CD4-positive, alpha-beta T cell (primary cell): ENCODE data around the gene B4GALT5. TPM values are rescaled to one million over a fixed set of nuclear protein-coding genes. Genes with fewer than 3 reads are reported as not detected.
"Not testable (repeated sequence)": the region's sequence is repeated elsewhere in the genome, so short reads cannot be mapped to it uniquely, and the experiment has no call there.

Source experiments
- ATAC-seq: fragments of 200-7000 bp; cut with Tn5 transposase; one replicate; pipeline ENCODE4 v1.10.0; 2022; ENCODE audit warnings: mild to moderate bottlenecking; ENCODE audit not compliant: poor library complexity
- CTCF ChIA-PET: fragments of 350-600 bp; sonication (Branson Sonifier 250); formaldehyde crosslinking; loops from one replicate; lab custom pipeline; 2021; ENCODE audit warnings: antibody characterized with exemption, inconsistent platforms; lab: Charles Lee
- POLR2A ChIA-PET: fragments of 350-600 bp; sonication (Branson Sonifier 250); formaldehyde crosslinking; loops from one replicate; lab custom pipeline; 2021; ENCODE audit warnings: antibody characterized with exemption, inconsistent platforms; lab: Charles Lee
- DNase-seq, 14 experiments: peaks; one replicate each; pipeline ENCODE4 v3.0.0-alpha.2; 2013 to 2020; ENCODE audit warnings: mixed read lengths in 2 of 14
- H3K27ac ChIP-seq, 2 donors: one replicate each; pipeline versions ENCODE4 v1.5.1 to v1.7.0; 2013; ENCODE audit warnings: low read length in 2 of 2, low read depth in 1 of 2, mild to moderate bottlenecking in 1 of 2
- H3K27me3 ChIP-seq, 2 experiments: 1 replicate in 1 of 2; 2 replicates in 1 of 2; pipeline versions ENCODE4 v1.6.1 to v1.7.0; 2013; ENCODE audit warnings: low read length in 2 of 2, control low read depth in 1 of 2, mild to moderate bottlenecking in 1 of 2, moderate library complexity in 1 of 2; ENCODE audit not compliant: insufficient read depth in 2 of 2, control insufficient read depth in 1 of 2
- H3K36me3 ChIP-seq: one replicate; pipeline ENCODE4 v1.6.1; 2013; ENCODE audit warnings: low read length, control low read depth; ENCODE audit not compliant: insufficient read depth
- H3K4me1 ChIP-seq: one replicate; pipeline ENCODE4 v1.6.1; 2013; ENCODE audit warnings: low read length, control low read depth; ENCODE audit not compliant: insufficient read depth
- H3K4me3 ChIP-seq: one replicate; pipeline ENCODE4 v1.5.1; 2013; ENCODE audit warnings: mild to moderate bottlenecking, low read length, moderate library complexity
- H3K9me3 ChIP-seq, 2 experiments: 1 replicate in 1 of 2; 2 replicates in 1 of 2; pipeline versions ENCODE4 v1.6.1 to v1.7.0; 2013; ENCODE audit warnings: low read length in 2 of 2, mild to moderate bottlenecking in 2 of 2, control low read depth in 1 of 2, moderate library complexity in 1 of 2; ENCODE audit not compliant: control insufficient read depth in 1 of 2, insufficient read depth in 1 of 2
- H3K27ac Mint-ChIP-seq: one replicate; pipeline ENCODE4 v1.8.0; 2020; ENCODE audit warnings: mixed read lengths
- H3K27me3 Mint-ChIP-seq: one replicate; pipeline ENCODE4 v1.8.0; 2021; ENCODE audit warnings: mixed read lengths
- H3K36me3 Mint-ChIP-seq: one replicate; pipeline ENCODE4 v1.8.0; 2021; ENCODE audit warnings: low read depth, mixed read lengths
- H3K4me1 Mint-ChIP-seq: one replicate; pipeline ENCODE4 v1.8.0; 2021; ENCODE audit warnings: low read depth, mixed read lengths
- H3K4me3 Mint-ChIP-seq: one replicate; pipeline ENCODE4 v1.8.0; 2020; ENCODE audit warnings: mild to moderate bottlenecking, mixed read lengths
- H3K9me3 Mint-ChIP-seq: one replicate; pipeline ENCODE4 v1.8.0; 2020; ENCODE audit warnings: mixed read lengths
- intact Hi-C, 2 experiments: fragments of 100-400 bp; cut with DNase I in 1 of 2; cut with micrococcal nuclease in 1 of 2; formaldehyde crosslinking; loops; one replicate each; pipeline versions ENCODE4 v1.15.1 to v1.9.0; 2023 to 2025; cut with DNase I, micrococcal nuclease
- polyA plus RNA-seq, 2 donors: library from polyadenylated mRNA; unstranded; fragments of 120-200 nt; gene quantifications; one replicate each; pipeline ENCODE4 v1.2.1, GENCODE V29; 2013
- total RNA-seq, 174 experiments: library from RNA in 2 of 174; stranded (reverse) in 2 of 174; gene quantifications; one replicate each; pipeline ENCODE4 v1.2.3 and lab custom pipeline; 2021 to 2026
- TF ChIP-seq, protein P1 (sequence below): fragments of 200-600 bp; IDR thresholded peaks from one replicate; pipeline ENCODE4 v1.8.0; 2022; ENCODE audit warnings: antibody characterized with exemption, mild to moderate bottlenecking

B4GALT5 gene, protein sequence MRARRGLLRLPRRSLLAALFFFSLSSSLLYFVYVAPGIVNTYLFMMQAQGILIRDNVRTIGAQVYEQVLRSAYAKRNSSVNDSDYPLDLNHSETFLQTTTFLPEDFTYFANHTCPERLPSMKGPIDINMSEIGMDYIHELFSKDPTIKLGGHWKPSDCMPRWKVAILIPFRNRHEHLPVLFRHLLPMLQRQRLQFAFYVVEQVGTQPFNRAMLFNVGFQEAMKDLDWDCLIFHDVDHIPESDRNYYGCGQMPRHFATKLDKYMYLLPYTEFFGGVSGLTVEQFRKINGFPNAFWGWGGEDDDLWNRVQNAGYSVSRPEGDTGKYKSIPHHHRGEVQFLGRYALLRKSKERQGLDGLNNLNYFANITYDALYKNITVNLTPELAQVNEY
- total RNA-seq (1 to 10 TPM; 3.1 to 3.2 TPM), total RNA-seq (lab: John Stamatoyannopoulos, UW) (12.3 to 246 (median 41.5) reads per million in 172 experiments)
- 11.5 TPM for polyA plus RNA-seq (2013, experiment 1 of 2)
- polyA plus RNA-seq (2013, experiment 2 of 2): 11.1 TPM

DNA sequence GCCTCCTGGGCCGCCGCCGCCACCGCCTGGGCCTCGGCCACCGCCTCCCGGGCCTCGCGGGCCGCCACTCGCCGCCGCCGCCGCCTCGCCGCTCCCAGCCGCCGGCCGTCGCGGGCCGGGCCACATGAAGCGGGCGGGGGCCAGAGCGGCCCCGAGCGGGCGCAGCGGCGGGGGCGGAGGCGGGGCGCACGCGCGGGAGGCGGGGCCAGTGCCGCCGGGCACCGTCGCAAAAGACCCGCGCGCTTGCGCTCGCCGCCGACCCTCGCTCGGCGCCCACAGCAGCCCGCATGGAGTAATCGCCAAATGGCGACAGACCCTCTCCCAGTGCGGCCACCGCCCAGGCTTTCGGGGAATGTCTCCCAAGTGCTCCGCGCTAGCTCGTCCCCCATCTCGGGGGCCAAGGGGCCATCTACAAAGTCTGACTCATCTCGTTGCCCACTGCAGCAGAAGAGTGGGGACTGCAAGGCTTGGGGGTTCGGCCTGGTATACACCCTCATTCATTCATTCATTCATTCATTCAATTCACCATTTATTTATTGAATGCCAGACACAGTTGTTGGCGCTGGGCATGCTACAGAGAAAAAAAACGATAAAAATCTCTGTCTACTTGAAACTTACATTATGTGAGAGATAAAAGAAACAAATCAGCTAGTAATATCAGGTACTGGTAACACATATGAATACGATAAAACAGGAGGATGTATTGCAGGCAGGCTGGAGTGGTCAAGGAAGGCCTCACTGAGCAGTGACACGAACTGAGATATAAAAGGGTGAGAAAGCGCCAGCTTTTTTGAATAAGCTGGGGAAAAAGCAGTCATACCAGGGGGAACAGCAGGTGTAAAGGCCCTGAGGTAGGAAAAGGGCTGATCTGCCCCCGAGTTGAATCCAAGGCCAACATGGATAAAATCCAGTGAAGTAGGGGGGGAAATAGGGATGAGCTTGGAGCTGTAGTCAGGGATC is at the start of gene B4GALT5:
TSS of gene B4GALT5 (minus strand) at position 126 of the 960 bp plus-strand sequence. CDS start 188 bp downstream, outside the sequence.
- TF ChIP-seq, protein P1, sequence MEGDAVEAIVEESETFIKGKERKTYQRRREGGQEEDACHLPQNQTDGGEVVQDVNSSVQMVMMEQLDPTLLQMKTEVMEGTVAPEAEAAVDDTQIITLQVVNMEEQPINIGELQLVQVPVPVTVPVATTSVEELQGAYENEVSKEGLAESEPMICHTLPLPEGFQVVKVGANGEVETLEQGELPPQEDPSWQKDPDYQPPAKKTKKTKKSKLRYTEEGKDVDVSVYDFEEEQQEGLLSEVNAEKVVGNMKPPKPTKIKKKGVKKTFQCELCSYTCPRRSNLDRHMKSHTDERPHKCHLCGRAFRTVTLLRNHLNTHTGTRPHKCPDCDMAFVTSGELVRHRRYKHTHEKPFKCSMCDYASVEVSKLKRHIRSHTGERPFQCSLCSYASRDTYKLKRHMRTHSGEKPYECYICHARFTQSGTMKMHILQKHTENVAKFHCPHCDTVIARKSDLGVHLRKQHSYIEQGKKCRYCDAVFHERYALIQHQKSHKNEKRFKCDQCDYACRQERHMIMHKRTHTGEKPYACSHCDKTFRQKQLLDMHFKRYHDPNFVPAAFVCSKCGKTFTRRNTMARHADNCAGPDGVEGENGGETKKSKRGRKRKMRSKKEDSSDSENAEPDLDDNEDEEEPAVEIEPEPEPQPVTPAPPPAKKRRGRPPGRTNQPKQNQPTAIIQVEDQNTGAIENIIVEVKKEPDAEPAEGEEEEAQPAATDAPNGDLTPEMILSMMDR: no peak
- Mint-ChIP-seq H3K4me3 (peak within 1 kb of the TSS; percentile 93), H3K27me3 (no peaks in the 10 kb centered on the region), H3K27ac (peak within 1 kb of the TSS; percentile 63), H3K9me3 (no peaks in the 10 kb centered on the region), H3K4me1 (peaks cover 35% of the 10 kb centered on the region), H3K36me3 (no peaks in the 10 kb centered on the region)
- POLR2A ChIA-PET: interaction anchor here (0.6 to 1.7 kb wide), 5 partner anchors 9 to 282 kb away, joined by 3 to 8 read pairs (median 3); partner anchors contain the start of gene SLC9A8
- no peaks in the 10 kb centered on the region for H3K27me3 ChIP-seq
- peak within 1 kb of the TSS; percentile 89 for H3K4me3 ChIP-seq
- CTCF ChIA-PET: interaction anchor here (0.8 kb wide), 1 partner anchor 51 kb away, joined by 3 read pairs; no protein-coding TSS in a partner anchor
- peaks cover 17% of the 10 kb centered on the region for H3K4me1 ChIP-seq
- peak within 1 kb of the TSS in 1 of 2 donors; percentile 40 for H3K27ac ChIP-seq
- intact Hi-C loops: loop anchor here (5.0 to 10.0 kb wide), 7 partner anchors 42 to 1221 kb away; partner anchors contain the start of genes SLC9A8 (in 2 of the 2), ADNP (in 1 of the 2), PARD6B (in 1 of the 2) and PREX1 (in 1 of the 2)
- no peaks in the 10 kb centered on the region for H3K9me3 ChIP-seq
- peak; percentile 79 for ATAC-seq
- DNase-seq: peak; percentile 17 to 84 (median 50)
- no peaks in the 10 kb centered on the region for H3K36me3 ChIP-seq

DNA sequence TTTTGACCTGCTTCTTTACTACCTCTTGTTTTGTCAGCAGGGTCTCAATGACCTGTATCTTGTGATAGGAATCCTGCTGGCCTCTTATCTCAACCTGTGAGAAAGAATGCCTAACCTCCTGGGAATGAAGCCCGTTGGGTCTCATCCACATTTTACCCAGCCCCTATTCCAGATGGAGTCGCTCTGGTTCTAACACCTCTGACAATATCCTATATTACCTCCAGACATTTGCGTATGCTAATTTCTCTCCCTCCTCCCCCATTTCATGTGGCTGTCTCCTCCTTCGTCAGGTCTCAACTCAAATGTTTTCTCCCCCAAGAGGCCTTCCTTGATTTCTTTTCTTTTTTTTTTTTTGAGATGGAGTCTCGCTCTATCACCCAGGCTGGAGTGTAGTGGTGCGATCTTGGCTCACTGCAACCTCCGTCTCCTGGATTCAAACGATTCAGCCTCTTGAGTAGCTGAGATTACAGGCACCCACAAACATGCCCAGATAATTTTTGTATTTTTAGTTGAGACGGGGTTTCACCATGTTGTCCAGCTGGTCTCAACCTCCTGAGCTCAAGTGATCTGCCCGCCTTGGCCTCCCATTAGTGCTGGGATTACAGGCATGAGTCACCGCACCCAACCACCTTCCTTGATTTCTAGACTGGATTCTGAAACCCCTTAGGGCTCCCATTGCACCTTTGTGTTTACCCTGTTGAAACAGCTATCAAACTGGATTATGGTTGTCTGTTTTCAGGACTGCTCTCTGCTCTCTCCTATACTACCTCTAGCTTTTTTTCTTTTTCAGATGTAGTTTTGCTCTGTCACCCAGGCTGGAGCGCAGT is 49.5 kb upstream of the B4GALT5 start:
- ChIA-PET CTCF (no interaction called here), POLR2A (no interaction called here)
- TF ChIP-seq, protein P1: no peak
- Histone ChIP-seq H3K4me3 (no peak overlapping the region), H3K4me1 (peaks cover 15% of the 10 kb centered on the region), H3K27ac (no peak overlapping the region), H3K27me3 (peaks cover 20 to 23% of the 10 kb centered on the region in 2 experiments), H3K9me3 (no peaks in the 10 kb centered on the region), H3K36me3 (no peaks in the 10 kb centered on the region)
- no peak for DNase-seq
- ATAC-seq: no peak
- no peaks in the 10 kb centered on the region for H3K36me3 Mint-ChIP-seq
- no peak overlapping the region for H3K27ac Mint-ChIP-seq
- intact Hi-C loops: no loop called here
- H3K4me1 Mint-ChIP-seq: peaks cover 9% of the 10 kb centered on the region
- H3K27me3 Mint-ChIP-seq: peaks cover 64% of the 10 kb centered on the region
- H3K4me3 Mint-ChIP-seq: no peak overlapping the region
- H3K9me3 Mint-ChIP-seq: no peaks in the 10 kb centered on the region

DNA sequence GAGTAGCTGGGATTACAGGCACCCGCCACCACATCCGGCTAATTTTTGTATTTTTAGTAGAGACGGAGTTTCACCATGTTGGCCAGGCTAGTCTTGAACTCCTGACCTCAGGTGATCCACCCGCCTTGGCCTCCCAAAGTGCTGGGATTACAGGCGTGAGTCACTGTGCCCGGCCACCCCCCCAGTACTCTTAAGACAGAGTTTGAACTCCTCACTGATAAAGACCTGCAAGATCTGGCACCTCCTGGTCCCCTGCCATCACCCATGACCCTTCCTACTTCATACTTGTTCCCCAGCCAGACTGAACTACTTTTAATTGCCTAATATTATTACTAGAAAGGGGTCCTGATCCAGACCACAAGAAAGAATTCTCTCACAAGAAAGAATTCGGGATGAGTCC is 48.2 kb upstream of the B4GALT5 start:
- H3K27me3 ChIP-seq: peaks cover 16 to 18% of the 10 kb centered on the region in 2 experiments
- H3K4me3 ChIP-seq, H3K9me3 ChIP-seq, H3K4me1 Mint-ChIP-seq, POLR2A ChIA-PET, CTCF ChIA-PET, H3K36me3 ChIP-seq, H3K27ac ChIP-seq, DNase-seq, H3K4me1 ChIP-seq, H3K36me3 Mint-ChIP-seq, intact Hi-C loops, H3K9me3 Mint-ChIP-seq, ATAC-seq, H3K4me3 Mint-ChIP-seq, H3K27ac Mint-ChIP-seq: not testable (repeated sequence)
- H3K27me3 Mint-ChIP-seq: peaks cover 63% of the 10 kb centered on the region
